Astrocyte (in vitro differentiated cells and primary cell): ENCODE results near the gene RP2. TPM values are rescaled to one million over a fixed set of nuclear protein-coding genes. Genes with fewer than 3 reads are reported as not detected.

Source experiments
- DNase-seq: peaks from one replicate; pipeline ENCODE4 v3.0.0-alpha.2; 2010; ENCODE audit warnings: low read depth
- FAIRE-seq: peaks from 2 replicates; lab custom pipeline; 2011; peaks lifted over from hg19 to GRCh38; lab: Jason Lieb, UNC
- H2AFZ ChIP-seq: 2 replicates; pipeline ENCODE4 v1.6.0; 2012; ENCODE audit warnings: low read depth, low read length, inconsistent platforms
- H3K27ac ChIP-seq: 2 replicates; pipeline ENCODE4 v1.5.1; 2011; ENCODE audit warnings: low read depth, low read length, inconsistent platforms
- H3K27me3 ChIP-seq: 2 replicates; pipeline ENCODE4 v1.6.0; 2011; ENCODE audit warnings: low read length, inconsistent platforms; ENCODE audit not compliant: insufficient read depth
- H3K36me3 ChIP-seq: 2 replicates; pipeline ENCODE4 v1.5.1; 2011; ENCODE audit warnings: low read length, inconsistent platforms; ENCODE audit not compliant: insufficient read depth
- H3K4me1 ChIP-seq: 2 replicates; pipeline ENCODE4 v1.5.1; 2011; ENCODE audit warnings: low read length, inconsistent platforms; ENCODE audit not compliant: insufficient read depth
- H3K4me2 ChIP-seq: 2 replicates; pipeline ENCODE4 v1.6.0; 2012; ENCODE audit warnings: low read length, inconsistent platforms
- H3K4me3 ChIP-seq: 2 replicates; pipeline ENCODE4 v1.5.1; 2011; ENCODE audit warnings: low read depth, mild to moderate bottlenecking, low read length, inconsistent platforms; ENCODE audit not compliant: insufficient read depth
- H3K79me2 ChIP-seq: 2 replicates; pipeline ENCODE4 v1.6.0; 2012; ENCODE audit warnings: mild to moderate bottlenecking, low read length, inconsistent platforms; ENCODE audit not compliant: insufficient read depth
- H3K9ac ChIP-seq: 2 replicates; pipeline ENCODE4 v1.6.0; 2012; ENCODE audit warnings: mild to moderate bottlenecking, low read length, inconsistent platforms
- H3K9me3 ChIP-seq: 2 replicates; pipeline ENCODE4 v1.5.1; 2012; ENCODE audit warnings: low read depth, mild to moderate bottlenecking, low read length, inconsistent platforms; ENCODE audit not compliant: insufficient read depth
- H4K20me1 ChIP-seq: 2 replicates; pipeline ENCODE4 v1.6.0; 2012; ENCODE audit warnings: low read length, inconsistent platforms; ENCODE audit not compliant: insufficient read depth
- H3K27ac Mint-ChIP-seq: one replicate; pipeline ENCODE4 v1.8.0; 2021; ENCODE audit warnings: mild to moderate bottlenecking, mixed read lengths; ENCODE audit not compliant: unreplicated experiment
- H3K27me3 Mint-ChIP-seq: one replicate; pipeline ENCODE4 v1.8.0; 2021; ENCODE audit warnings: low read depth, mixed read lengths; ENCODE audit not compliant: unreplicated experiment
- H3K36me3 Mint-ChIP-seq: one replicate; pipeline ENCODE4 v1.8.0; 2021; ENCODE audit warnings: low read depth, mixed read lengths; ENCODE audit not compliant: unreplicated experiment
- H3K4me1 Mint-ChIP-seq: one replicate; pipeline ENCODE4 v1.8.0; 2021; ENCODE audit warnings: low read depth, mixed read lengths; ENCODE audit not compliant: unreplicated experiment
- H3K4me3 Mint-ChIP-seq: one replicate; pipeline ENCODE4 v1.8.0; 2021; ENCODE audit warnings: mild to moderate bottlenecking, moderate library complexity, mixed read lengths; ENCODE audit not compliant: unreplicated experiment
- H3K9me3 Mint-ChIP-seq: one replicate; pipeline ENCODE4 v1.8.0; 2021; ENCODE audit warnings: mild to moderate bottlenecking, mixed read lengths; ENCODE audit not compliant: unreplicated experiment
- EZH2 ChIP-seq: IDR thresholded peaks from 2 replicates; pipeline ENCODE4 v1.6.1; 2012; ENCODE audit warnings: mild to moderate bottlenecking, low read length, inconsistent platforms; ENCODE audit not compliant: insufficient read depth
- total RNA-seq: library from RNA; stranded (reverse); gene quantifications from 2 replicates; pipeline ENCODE4 v1.2.1, GENCODE V29; 2021
- TF ChIP-seq, protein P1 (sequence below): IDR thresholded peaks from 2 replicates; pipeline ENCODE4 v1.5.1; 2011; ENCODE audit warnings: low read depth, mild to moderate bottlenecking, inconsistent platforms, low read length, moderate library complexity; ENCODE audit not compliant: insufficient read depth

Gene RP2
- total RNA-seq, 1 donor from 2014 or later: 20.5 TPM

DNA sequence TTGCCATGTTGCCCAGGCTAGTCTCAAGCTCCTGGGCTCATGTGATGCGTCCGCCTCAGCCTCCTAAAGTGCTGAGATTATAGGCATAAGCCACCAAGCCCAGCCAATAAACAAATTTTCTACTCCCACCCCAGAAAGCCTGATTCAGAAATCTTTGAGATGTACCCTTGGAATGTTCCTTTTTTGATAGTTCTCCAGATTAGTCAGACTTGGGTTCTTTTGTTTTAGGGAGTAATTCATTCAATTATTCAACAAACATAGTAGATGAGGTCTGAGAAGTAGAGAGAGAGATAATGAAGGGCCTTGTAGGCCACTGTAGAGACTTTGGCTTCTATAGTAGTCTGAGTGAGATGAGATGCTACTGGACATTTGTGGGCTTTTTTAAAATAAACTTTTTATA is 27.8 kb downstream of the RP2 start:
- no peaks in the 10 kb centered on the region for H3K79me2 ChIP-seq
- peaks cover 10% of the 10 kb centered on the region for H3K36me3 Mint-ChIP-seq
- no peak overlapping the region for H3K4me3 ChIP-seq
- H3K36me3 ChIP-seq: no peaks in the 10 kb centered on the region
- FAIRE-seq: no peak
- no peak overlapping the region for H2AFZ ChIP-seq
- no peak overlapping the region for H3K4me3 Mint-ChIP-seq
- H3K27ac ChIP-seq: peak overlapping the region; percentile 67
- peaks cover 2% of the 10 kb centered on the region for H3K9me3 Mint-ChIP-seq
- H3K27me3 Mint-ChIP-seq: no peaks in the 10 kb centered on the region
- DNase-seq: no peak
- no peak for TF ChIP-seq EZH2
- TF ChIP-seq, protein P1, sequence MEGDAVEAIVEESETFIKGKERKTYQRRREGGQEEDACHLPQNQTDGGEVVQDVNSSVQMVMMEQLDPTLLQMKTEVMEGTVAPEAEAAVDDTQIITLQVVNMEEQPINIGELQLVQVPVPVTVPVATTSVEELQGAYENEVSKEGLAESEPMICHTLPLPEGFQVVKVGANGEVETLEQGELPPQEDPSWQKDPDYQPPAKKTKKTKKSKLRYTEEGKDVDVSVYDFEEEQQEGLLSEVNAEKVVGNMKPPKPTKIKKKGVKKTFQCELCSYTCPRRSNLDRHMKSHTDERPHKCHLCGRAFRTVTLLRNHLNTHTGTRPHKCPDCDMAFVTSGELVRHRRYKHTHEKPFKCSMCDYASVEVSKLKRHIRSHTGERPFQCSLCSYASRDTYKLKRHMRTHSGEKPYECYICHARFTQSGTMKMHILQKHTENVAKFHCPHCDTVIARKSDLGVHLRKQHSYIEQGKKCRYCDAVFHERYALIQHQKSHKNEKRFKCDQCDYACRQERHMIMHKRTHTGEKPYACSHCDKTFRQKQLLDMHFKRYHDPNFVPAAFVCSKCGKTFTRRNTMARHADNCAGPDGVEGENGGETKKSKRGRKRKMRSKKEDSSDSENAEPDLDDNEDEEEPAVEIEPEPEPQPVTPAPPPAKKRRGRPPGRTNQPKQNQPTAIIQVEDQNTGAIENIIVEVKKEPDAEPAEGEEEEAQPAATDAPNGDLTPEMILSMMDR: no peak
- H3K27ac Mint-ChIP-seq: no peak overlapping the region
- no peaks in the 10 kb centered on the region for H3K9me3 ChIP-seq
- H3K4me2 ChIP-seq: no peak overlapping the region
- H3K4me1 Mint-ChIP-seq: peaks cover 8% of the 10 kb centered on the region
- H3K27me3 ChIP-seq: no peaks in the 10 kb centered on the region
- no peak overlapping the region for H3K9ac ChIP-seq
- H3K4me1 ChIP-seq: no peaks in the 10 kb centered on the region
- H4K20me1 ChIP-seq: no peaks in the 10 kb centered on the region

DNA sequence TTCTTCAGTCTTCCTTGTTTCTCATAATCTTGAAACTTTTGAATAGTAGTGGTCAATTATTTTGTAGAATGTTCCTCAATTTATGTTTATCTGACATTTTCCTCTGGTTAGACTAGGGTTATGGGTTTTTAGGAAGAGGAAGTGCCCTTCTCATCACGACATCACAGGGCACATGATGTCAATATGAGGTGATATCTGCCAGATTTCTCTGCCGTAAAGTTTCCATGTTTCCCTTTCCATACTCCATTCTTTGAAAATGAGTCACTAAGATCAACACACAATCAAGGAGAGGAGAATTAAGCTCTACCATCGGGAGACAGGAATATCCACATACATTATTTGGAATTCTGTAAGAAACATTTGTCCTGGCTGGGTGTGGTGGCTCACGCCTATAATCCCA is 28.4 kb downstream of the RP2 start:
- FAIRE-seq (no peak), DNase-seq (peak; percentile 57)
- H3K27me3 Mint-ChIP-seq: no peaks in the 10 kb centered on the region
- H4K20me1 ChIP-seq: no peaks in the 10 kb centered on the region
- H3K9ac ChIP-seq: no peak overlapping the region
- H3K4me2 ChIP-seq: peak overlapping the region; percentile 1
- H2AFZ ChIP-seq: no peak overlapping the region
- TF ChIP-seq, protein P1: no peak
- TF ChIP-seq EZH2: no peak
- H3K79me2 ChIP-seq: no peaks in the 10 kb centered on the region
- no peaks in the 10 kb centered on the region for H3K9me3 ChIP-seq
- no peak overlapping the region for H3K4me3 ChIP-seq
- H3K36me3 ChIP-seq: no peaks in the 10 kb centered on the region
- no peak overlapping the region for H3K4me3 Mint-ChIP-seq
- peaks cover 2% of the 10 kb centered on the region for H3K9me3 Mint-ChIP-seq
- no peaks in the 10 kb centered on the region for H3K27me3 ChIP-seq
- H3K36me3 Mint-ChIP-seq: peaks cover 10% of the 10 kb centered on the region
- peak overlapping the region; percentile 67 for H3K27ac ChIP-seq
- peaks cover 8% of the 10 kb centered on the region for H3K4me1 Mint-ChIP-seq
- no peak overlapping the region for H3K27ac Mint-ChIP-seq
- no peaks in the 10 kb centered on the region for H3K4me1 ChIP-seq

DNA sequence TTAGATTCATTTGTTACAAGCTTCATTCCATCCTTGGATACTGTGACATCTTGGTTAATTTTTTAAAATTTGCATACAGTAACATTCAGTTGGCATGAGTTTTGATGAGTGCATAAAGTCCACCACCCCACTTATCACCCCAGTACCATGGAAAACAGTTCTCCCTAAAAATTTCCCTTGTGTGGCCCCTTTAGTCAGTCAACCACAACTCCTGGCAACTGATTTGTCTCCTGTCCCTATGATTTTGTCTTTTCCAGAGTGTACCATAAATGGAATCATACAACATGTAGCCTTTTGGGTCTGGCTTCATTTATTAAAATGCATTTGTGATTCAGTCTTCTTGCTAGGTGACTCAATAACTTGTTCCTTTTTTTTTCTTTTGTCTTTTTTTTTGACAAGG is 29.9 kb downstream of the RP2 start:
- Histone ChIP-seq H3K4me1 (no peaks in the 10 kb centered on the region), H3K9me3 (no peaks in the 10 kb centered on the region), H3K36me3 (no peaks in the 10 kb centered on the region), H3K9ac (no peak overlapping the region), H3K79me2 (no peaks in the 10 kb centered on the region), H3K27me3 (no peaks in the 10 kb centered on the region), H2AFZ (no peak overlapping the region), H3K27ac (no peak overlapping the region), H3K4me2 (no peak overlapping the region), H4K20me1 (no peaks in the 10 kb centered on the region), H3K4me3 (no peak overlapping the region)
- H3K9me3 Mint-ChIP-seq: peaks cover 2% of the 10 kb centered on the region
- no peak overlapping the region for H3K4me3 Mint-ChIP-seq
- H3K36me3 Mint-ChIP-seq: peaks cover 10% of the 10 kb centered on the region
- no peak for DNase-seq
- TF ChIP-seq, protein P1: no peak
- TF ChIP-seq EZH2: no peak
- peaks cover 8% of the 10 kb centered on the region for H3K4me1 Mint-ChIP-seq
- H3K27ac Mint-ChIP-seq: no peak overlapping the region
- FAIRE-seq: no peak
- H3K27me3 Mint-ChIP-seq: no peaks in the 10 kb centered on the region
